IPS DF 19.7 (cell line): ENCODE results near the gene LRRC45.
"Not testable (repeated sequence)": the region's sequence is repeated elsewhere in the genome, so short reads cannot be mapped to it uniquely, and the experiment has no call there.

ENCODE experiments used
- DNase-seq: peaks from one replicate; pipeline ENCODE4 v3.0.0-alpha.2; 2013; ENCODE audit warnings: low read depth, low spot score

The LRRC45 gene

GRCh38 chr17:82022981-82023446 is at the start of gene LRRC45:
LRRC45 (plus strand) TSS chr17:82023305; CDS start chr17:82023644, 339 bp downstream.
- peak; percentile 94 for DNase-seq

GRCh38 chr17:81973432-81973831 is 49.7 kb upstream of the LRRC45 start:
- no peak for DNase-seq

GRCh38 chr17:81976332-81977210 is 46.5 kb upstream of the LRRC45 start:
- no peak for DNase-seq

- no peak for DNase-seq
Measured at GRCh38 chr17:81977211-81977808, 45.8 kb upstream of the LRRC45 start, which contains the start of gene ASPSCR1. ASPSCR1 (plus strand) TSS chr17:81977629; CDS start chr17:81977647, 18 bp downstream.

GRCh38 chr17:81978524-81979298 is 44.4 kb upstream of the LRRC45 start:
- DNase-seq = no peak

- no peak for DNase-seq
Measured at GRCh38 chr17:81980122-81980521, 43.0 kb upstream of the LRRC45 start.

GRCh38 chr17:81980707-81981343 is 42.3 kb upstream of the LRRC45 start:
- no peak for DNase-seq

- DNase-seq = not testable (repeated sequence)
Measured at GRCh38 chr17:81981511-81981910, 41.6 kb upstream of the LRRC45 start.

- DNase-seq = no peak
Measured at GRCh38 chr17:81983011-81983638, 40.0 kb upstream of the LRRC45 start.

GRCh38 chr17:81983639-81984373 is 39.3 kb upstream of the LRRC45 start:
- DNase-seq = no peak

GRCh38 chr17:81984773-81985410 is 38.2 kb upstream of the LRRC45 start:
- DNase-seq = no peak

GRCh38 chr17:81986606-81987005 is 36.5 kb upstream of the LRRC45 start:
- DNase-seq = no peak

GRCh38 chr17:81987161-81987770 is 35.8 kb upstream of the LRRC45 start:
- DNase-seq = no peak

GRCh38 chr17:81990836-81991683 is 32.0 kb upstream of the LRRC45 start:
- no peak for DNase-seq

GRCh38 chr17:81991684-81992305 is 31.3 kb upstream of the LRRC45 start:
- no peak for DNase-seq

GRCh38 chr17:81992306-81993102 is 30.6 kb upstream of the LRRC45 start:
- DNase-seq = no peak
